Subcutaneous adipose tissue (tissue), 4 donors: Measurements from ENCODE around the gene SLC9A3. TPM values are rescaled to one million over a fixed set of nuclear protein-coding genes. Genes with fewer than 3 reads are reported as not detected.

Experiments used
- total RNA-seq, 4 donors: library from RNA; depleted of rRNA; stranded (reverse); fragments of >200 nt; gene quantifications; one replicate each; pipeline ENCODE4 v1.1.0, GENCODE V29; 2016
- TF ChIP-seq, protein P1 (sequence below): fragments of 450-650 bp; IDR thresholded peaks from one replicate; pipeline ENCODE4 v1.5.1; 2016; ENCODE audit warnings: low read depth, mild to moderate bottlenecking, control low read depth, antibody characterized with exemption, moderate library complexity

Gene SLC9A3
- total RNA-seq, 4 donors from 2014 or later = 1.3 to 2.3 (median 1.6) TPM

DNA sequence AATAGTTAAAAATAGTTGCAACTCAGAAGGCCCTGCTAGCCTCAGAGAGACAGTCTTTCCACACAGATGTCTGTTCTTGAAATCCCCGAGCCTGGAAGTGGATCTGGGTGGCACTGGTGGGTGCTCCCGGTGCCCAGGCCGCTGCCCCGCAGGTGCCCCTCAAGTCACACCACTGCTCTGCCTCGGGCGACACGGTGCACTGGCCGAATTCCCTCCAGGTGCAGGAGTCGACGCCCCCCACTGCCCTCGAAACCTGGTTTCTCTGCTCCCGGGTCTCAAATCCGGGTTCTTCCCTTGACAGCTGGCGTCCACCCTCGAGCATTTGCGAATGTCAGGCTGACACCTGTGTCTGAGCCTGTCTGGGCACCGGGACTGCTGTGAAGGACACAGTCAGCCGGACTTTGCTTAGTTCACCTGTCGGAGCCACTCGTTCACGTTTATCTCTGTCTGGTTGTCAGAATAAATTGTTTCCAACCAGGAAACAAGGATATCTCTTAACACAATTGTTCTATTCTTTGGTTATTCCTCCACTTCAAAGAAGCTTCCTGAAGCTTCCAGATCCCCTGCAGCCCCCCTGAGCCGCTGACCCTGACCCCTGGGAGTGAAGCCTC lies 27.1 kb downstream of the SLC9A3 start:
- TF ChIP-seq, protein P1, sequence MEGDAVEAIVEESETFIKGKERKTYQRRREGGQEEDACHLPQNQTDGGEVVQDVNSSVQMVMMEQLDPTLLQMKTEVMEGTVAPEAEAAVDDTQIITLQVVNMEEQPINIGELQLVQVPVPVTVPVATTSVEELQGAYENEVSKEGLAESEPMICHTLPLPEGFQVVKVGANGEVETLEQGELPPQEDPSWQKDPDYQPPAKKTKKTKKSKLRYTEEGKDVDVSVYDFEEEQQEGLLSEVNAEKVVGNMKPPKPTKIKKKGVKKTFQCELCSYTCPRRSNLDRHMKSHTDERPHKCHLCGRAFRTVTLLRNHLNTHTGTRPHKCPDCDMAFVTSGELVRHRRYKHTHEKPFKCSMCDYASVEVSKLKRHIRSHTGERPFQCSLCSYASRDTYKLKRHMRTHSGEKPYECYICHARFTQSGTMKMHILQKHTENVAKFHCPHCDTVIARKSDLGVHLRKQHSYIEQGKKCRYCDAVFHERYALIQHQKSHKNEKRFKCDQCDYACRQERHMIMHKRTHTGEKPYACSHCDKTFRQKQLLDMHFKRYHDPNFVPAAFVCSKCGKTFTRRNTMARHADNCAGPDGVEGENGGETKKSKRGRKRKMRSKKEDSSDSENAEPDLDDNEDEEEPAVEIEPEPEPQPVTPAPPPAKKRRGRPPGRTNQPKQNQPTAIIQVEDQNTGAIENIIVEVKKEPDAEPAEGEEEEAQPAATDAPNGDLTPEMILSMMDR = no peak

DNA sequence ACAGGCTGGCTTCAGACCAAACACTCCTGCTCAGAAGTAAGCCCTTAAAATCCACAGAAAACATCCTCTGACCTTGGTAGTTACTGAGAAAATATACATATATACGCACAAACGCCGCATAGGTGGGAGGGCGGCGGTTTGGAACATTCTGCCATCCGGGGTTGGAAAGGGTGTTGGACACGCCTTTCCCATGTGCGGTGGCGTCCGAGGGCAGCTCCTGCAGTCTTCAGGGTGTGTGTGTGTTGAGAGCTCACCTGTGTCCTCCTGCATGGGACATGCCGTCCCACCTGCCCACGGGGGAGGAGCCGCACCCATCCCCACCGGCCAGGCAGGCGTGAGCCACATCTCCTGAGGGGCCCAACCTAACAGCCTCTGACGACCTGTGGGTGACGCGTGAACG lies 28.2 kb downstream of the SLC9A3 start:
- TF ChIP-seq, protein P1 = no peak

DNA sequence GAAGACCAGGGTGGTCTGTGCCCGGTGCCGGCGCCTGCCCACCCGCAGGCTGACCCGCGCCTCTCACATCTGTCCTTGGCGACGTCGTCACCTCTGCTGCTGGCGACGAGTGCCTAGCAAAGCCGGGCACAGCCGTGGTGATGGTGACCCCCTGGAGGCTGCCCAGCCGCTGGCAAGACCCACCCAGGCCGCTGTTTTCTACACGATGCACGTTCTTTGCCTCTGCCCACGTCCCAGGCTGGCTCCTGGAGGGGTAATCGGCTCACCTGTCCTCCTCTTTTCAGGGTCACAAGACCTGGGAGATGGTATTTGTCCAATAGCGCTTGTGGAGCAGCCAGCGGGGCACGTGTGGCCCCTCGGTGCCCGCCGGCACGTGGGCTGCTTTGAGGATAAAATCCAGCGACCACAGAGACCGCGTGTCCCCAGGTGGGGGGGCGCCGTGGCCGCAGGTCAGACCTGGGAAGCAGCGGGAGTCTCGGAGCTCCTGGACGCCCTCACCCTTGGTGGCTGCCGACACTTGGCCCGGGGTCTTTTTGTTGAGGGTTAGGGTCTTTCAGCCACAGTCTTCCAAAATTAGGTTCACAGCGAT lies 29.5 kb downstream of the SLC9A3 start:
- TF ChIP-seq, protein P1 = no peak

DNA sequence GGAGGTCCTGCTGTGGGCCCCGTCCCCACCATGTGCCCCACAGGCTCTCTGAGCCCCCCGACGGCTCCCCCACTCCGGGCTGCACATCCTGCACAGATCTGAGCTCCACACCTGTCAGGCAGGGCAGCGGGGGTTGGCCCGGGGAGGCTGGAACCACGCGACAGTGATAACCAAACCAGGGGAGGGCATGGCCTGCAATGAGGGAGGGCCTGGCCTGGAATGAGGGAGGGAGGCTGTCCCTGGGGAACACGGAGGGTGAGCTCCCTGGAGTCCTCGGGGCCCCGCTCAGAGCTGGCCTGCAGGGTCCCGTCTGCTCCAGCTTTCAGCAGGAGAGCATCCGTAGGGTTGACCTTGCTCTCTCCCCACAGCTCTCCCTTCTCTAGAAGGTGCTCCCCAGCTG lies 30.5 kb downstream of the SLC9A3 start:
- TF ChIP-seq, protein P1 = no peak

DNA sequence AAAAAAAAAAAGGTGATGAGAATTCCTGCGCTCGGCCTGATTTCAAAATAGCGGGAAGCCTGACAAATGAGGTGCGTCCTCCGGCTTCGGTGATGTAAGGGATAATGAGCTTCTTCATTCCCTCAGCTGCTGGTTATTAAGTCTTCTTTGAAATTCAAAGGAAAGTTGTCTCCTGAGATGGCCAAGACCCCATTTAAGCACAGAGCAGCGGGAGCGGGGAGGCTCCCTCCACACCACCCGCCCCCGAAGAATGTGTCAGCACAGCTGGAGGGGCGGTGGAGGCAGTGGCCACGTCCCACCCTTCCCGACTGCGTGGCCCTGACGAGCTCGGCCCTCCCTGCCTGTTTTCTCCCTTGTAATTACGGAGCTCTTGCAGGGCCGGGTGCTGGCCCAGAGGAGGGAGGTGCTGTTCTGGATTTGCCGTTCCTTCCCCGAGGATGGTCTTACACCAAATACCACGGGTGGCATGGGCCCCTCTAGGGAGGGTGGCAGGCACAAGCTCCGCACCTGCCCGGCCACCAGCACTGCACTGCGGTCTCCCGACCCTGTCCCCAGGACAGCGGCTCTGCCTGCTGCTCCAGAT lies 31.0 kb downstream of the SLC9A3 start:
- TF ChIP-seq, protein P1 = no peak

DNA sequence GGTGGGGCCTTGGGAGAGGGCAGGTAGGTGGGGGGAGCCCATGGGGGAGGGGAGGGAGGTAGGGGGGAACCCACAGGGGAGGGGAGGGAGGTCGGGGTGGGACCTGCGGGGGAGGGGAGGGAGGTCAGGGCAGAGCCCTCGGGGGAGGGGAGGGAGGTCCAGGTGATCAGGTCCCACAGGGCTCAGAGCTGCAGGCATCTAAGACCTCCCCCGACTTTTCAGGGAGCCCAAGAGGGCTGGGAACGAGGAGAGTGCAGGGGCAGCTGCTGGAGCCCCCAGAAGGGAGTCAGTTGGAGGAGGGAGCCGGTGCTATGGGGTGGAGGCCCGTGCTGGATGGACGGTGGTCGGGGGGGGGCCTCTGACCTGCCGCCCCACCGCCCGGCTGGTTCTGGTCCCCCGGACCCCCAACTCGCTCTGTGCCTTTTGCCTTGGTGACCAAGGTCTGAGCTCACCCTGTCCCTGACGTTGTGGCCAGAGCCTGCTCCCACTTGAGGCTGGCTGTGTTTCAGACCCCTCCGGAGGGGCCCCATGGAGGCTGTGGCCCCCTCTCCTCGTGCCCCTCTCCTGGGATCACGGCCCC lies 31.8 kb downstream of the SLC9A3 start:
- TF ChIP-seq, protein P1 = no peak

DNA sequence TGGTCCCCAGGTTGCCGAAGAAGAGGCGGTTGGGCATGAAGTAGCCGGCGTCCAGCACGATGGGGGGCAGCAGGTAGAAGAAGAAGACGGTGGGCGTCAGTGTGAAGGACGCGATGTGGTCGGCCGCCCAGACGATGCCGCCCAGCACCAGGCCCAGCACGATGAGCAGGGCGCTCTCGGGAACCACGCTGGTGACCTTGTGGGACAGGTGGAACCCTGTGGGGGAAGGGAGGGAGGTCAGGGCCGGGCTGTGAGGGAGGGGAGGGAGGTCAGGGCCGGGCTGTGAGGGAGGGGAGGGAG lies 32.4 kb downstream of the SLC9A3 start:
- TF ChIP-seq, protein P1 = no peak
